NCI-H1930 (cell line): ENCODE results near the gene ARHGAP24.
"Not testable (repeated sequence)": the region's sequence is repeated elsewhere in the genome, so short reads cannot be mapped to it uniquely, and the experiment has no call there.

ENCODE experiments used
- DNase-seq, 2 experiments: peaks; one replicate each; lab custom pipeline; 2025; lab: John Stamatoyannopoulos, UW

ARHGAP24 gene

GRCh38 chr4:85518526-85518925 lies 43.6 kb downstream of the ARHGAP24 start:
- DNase-seq: not testable (repeated sequence)

- DNase-seq: no peak
These were observed 46.1 kb downstream of the ARHGAP24 start for GRCh38 chr4:85520765-85521749.

GRCh38 chr4:85522277-85522676 lies 47.3 kb downstream of the ARHGAP24 start:
- DNase-seq: no peak

DNA sequence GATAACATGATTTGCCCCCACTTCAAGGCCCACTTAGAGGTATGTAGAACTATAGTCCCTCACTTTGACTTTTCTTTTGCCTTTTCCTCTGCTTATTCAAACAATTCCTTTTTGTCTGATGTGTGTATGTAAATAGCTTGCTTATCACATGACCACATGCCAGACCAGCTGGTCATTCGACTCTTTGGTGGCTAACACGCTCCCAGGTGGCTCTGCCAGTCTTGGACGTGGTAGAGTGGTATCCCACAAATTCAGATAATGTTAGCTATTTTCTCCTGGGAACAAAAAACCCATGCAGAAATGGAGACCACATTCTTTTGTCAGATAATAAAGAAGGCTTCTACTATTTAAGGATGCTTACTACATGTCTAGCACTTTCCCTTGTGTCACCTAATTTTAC lies 47.9 kb downstream of the ARHGAP24 start:
- DNase-seq: no peak

- DNase-seq: no peak
These were observed 52.9 kb downstream of the ARHGAP24 start for GRCh38 chr4:85527815-85528214.

GRCh38 chr4:85531560-85532341 lies 56.8 kb downstream of the ARHGAP24 start:
- no peak for DNase-seq

- no peak for DNase-seq
These were observed 59.2 kb downstream of the ARHGAP24 start for GRCh38 chr4:85534120-85534519.

GRCh38 chr4:85543832-85544231 lies 68.9 kb downstream of the ARHGAP24 start:
- DNase-seq: no peak

DNA sequence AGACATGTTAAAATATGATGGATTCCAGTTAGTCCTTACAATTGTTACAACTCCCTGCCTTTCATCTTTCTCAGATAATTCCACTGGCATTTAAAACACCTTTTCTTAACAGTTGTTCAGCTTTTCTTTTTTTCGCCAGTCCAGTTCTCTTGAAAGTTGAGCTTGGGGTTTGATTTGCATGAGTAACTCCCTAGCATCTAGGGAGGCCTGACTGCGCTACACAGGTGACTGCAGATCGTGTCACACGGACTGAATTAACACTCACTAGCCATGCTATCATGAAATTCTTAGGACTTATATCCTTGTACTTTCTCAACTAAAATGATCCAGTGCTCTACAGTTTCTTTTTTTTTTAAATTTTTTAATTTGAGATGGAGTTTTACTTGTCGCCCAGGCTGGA lies 69.8 kb downstream of the ARHGAP24 start:
- DNase-seq: no peak

GRCh38 chr4:85548116-85548515 lies 73.2 kb downstream of the ARHGAP24 start:
- DNase-seq: no peak

- DNase-seq: no peak
These were observed 73.9 kb downstream of the ARHGAP24 start for GRCh38 chr4:85548841-85549240.

GRCh38 chr4:85555206-85555605 lies 80.3 kb downstream of the ARHGAP24 start:
- DNase-seq: no peak

GRCh38 chr4:85556283-85556682 lies 81.3 kb downstream of the ARHGAP24 start:
- no peak for DNase-seq

DNA sequence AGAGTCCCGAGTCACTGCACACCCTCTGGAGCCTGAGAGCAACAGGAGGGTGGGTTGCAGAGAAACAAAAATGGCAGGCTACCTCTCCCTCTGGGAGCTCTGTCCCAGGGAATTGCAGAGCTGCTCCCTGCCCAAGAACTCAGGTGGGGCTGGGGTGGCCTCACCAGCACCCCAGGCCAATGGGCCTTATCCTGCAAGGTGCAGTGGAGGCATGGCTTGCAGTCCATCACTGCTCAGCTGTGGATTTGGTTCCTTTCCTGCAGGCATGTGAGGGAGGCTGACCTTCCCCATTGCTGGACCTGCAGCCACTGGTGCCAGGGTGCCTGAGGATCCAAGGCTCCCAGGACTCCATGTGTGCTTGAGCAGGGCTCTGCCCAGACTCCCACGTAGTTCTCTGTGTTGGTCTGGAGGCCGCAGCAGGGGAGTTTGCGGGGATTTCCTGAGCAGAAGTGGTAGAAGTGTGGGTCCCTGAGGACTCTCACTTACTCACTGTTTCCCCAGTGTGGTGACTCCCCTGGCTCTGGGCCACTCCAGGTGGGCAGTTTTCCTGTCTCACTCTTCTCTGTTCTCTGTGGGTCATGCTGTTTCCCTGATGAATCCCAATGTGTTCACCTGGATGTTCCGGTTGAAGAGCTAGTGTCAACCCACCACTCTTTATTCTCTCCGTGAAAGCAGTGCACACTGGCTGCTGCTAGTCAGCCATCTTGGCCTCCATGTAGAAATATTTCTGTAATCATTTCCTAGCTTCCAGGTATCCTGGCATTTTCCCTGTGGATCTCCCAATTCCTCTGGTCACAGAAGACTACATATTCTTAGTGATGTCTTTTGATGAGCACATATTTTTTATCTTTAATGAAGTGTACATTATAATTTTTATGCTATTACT lies 82.3 kb downstream of the ARHGAP24 start:
- DNase-seq: no peak

DNA sequence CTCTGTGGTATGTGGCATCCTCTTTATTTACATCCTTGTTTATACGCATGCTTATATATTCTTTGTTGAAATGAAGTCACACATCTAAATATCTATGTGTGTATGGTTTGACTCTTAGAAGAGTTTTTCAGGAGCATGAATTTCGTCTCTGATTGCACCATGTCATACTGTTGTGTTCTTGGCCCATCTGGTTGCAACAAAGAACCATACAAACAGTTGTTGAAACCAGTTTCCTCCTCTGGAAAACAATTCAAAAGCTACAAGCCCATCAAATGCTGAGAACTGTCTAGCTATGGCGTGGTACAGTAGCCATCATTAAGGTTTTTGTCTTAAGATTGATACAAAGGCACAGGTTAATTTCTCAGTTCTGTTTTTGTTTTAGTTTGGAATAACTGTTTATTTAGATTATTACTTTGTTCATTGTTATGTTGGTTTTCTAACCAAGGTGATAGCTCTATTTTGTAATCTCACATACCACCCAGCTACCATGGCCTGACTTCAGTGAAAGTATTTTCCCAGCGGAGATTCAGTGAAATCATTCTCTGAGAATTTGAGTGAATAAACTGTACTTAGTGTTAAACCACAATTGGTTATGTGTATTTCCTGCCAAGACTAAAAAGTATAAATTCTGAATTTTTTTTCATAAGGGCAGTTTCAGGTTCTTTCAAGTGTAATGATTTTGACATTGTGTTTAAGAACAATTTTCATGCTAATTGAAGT lies 91.0 kb downstream of the ARHGAP24 start:
- no peak for DNase-seq

GRCh38 chr4:85569730-85570299 lies 94.9 kb downstream of the ARHGAP24 start:
- no peak for DNase-seq

DNA sequence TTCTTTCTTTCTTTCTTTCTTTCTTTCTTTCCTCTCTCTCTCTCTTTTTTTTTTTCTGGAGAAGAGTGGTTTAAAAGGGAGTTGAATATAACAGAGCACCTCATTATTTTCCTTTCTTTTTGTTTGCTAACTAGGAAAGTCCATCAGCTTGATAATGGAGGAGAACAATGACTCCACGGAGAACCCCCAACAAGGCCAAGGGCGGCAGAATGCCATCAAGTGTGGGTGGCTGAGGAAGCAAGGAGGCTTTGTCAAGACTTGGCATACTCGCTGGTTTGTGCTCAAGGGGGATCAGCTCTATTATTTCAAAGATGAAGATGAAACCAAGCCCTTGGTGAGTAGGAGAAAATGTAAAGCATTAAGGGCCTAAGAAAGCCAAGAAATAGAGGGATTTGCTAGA lies 95.4 kb downstream of the ARHGAP24 start:
- DNase-seq: no peak

GRCh38 chr4:85571008-85571407 lies 96.1 kb downstream of the ARHGAP24 start:
- no peak for DNase-seq

DNA sequence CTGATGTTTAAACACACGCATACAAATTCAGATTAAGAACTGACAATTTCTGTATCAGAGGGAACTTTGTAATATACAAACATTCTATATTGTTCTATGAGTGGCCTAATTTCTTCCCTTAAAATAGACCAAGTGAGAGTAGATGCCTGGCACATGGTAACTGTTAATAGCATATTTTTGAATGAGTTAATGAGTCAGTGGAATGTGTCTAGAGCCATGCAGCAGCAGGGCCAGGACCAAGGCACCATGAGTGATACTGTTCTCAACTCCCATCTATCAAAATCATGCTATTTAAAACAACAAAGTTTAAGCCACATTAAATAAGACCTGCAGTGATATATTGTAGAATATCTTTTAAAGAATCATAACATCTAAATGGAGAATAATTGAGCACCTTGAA lies 98.3 kb downstream of the ARHGAP24 start:
- no peak for DNase-seq

DNA sequence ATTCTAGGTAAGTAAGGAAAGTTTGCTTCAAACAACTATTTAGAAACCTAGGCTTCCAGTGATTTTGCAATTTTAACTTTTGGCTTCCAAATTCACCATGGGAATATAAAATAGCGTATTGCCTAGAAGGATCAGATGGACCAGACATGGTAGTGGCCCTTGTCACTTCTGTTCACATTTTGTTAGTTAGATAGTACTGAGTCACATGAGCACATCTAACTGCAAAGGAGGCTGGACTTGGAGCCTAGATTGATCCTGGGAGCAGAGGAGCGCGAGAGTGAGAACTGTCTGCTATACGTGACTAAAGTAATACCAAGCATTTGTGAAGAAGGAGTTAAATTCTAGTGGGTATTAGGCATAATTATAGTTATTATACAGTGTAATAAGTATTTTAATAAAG lies 102.4 kb downstream of the ARHGAP24 start:
- DNase-seq: no peak

DNA sequence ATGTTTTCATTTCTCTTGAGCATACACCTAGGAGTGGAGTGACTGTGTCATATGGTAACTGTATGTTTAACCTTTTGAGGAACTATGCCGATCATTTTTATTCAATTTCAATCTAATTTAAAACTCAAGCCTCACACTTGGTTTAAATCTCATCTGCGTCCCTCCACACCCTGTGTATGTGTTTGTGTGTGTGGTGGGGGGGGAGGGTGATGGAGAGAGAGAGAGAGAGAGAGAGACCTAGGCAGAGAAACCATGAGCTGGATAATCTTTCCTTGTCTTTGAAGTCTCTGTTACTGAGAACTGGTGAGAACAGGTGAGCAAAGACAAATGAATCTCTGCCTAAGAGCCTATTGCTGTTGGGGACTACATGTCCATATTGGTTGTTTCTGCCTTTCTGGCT lies 105.0 kb downstream of the ARHGAP24 start:
- no peak for DNase-seq
